ENCODE results near the gene FIBP.
"Not testable (repeated sequence)": the region's sequence is repeated elsewhere in the genome, so short reads cannot be mapped to it uniquely, and the experiment has no call there.

Gene FIBP

DNA sequence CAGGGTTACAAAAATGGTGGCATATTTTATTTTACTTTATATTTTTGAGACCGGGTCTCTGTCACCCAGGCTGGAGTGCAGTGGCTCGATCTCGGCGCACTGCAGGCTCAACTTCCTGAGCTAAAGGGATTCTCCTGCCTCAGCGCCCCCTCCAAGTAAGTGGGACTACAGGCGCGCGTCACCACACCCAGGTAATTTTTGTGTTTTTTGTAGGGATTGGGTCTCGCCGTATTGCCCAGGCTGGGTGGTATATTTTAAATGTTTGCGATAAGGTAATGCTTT lies 12.6 kb upstream of the FIBP start:
- DNase-seq (ENCODE audit: low spot score): no peak
- peak overlapping the region; percentile 70 for H3K27ac Mint-ChIP-seq
- peaks cover 7% of the 10 kb centered on the region for H3K27me3 Mint-ChIP-seq (ENCODE audit: low read depth)
- peak overlapping the region; percentile 70 for H3K4me3 Mint-ChIP-seq
- H3K4me1 Mint-ChIP-seq (ENCODE audit: low read depth): peaks cover 23% of the 10 kb centered on the region
- H3K36me3 Mint-ChIP-seq (ENCODE audit: low read depth): no peaks in the 10 kb centered on the region
- no peaks in the 10 kb centered on the region for H3K9me3 Mint-ChIP-seq

GRCh38 chr11:65900125-65900898 lies 12.0 kb upstream of the FIBP start, which contains the start of gene FOSL1:
TSS of gene FOSL1 (minus strand) at chr11:65900388. CDS start at chr11:65900339, 49 bp downstream.
- Mint-ChIP-seq H3K4me3 (peak within 1 kb of the TSS; percentile 71), H3K9me3 (no peaks in the 10 kb centered on the region), H3K36me3 (ENCODE audit: low read depth) (peaks cover 4% of the 10 kb centered on the region), H3K4me1 (ENCODE audit: low read depth) (peaks cover 23% of the 10 kb centered on the region), H3K27me3 (ENCODE audit: low read depth) (peaks cover 7% of the 10 kb centered on the region), H3K27ac (peak within 1 kb of the TSS; percentile 78)
- DNase-seq (ENCODE audit: low spot score): peak; percentile 96

DNA sequence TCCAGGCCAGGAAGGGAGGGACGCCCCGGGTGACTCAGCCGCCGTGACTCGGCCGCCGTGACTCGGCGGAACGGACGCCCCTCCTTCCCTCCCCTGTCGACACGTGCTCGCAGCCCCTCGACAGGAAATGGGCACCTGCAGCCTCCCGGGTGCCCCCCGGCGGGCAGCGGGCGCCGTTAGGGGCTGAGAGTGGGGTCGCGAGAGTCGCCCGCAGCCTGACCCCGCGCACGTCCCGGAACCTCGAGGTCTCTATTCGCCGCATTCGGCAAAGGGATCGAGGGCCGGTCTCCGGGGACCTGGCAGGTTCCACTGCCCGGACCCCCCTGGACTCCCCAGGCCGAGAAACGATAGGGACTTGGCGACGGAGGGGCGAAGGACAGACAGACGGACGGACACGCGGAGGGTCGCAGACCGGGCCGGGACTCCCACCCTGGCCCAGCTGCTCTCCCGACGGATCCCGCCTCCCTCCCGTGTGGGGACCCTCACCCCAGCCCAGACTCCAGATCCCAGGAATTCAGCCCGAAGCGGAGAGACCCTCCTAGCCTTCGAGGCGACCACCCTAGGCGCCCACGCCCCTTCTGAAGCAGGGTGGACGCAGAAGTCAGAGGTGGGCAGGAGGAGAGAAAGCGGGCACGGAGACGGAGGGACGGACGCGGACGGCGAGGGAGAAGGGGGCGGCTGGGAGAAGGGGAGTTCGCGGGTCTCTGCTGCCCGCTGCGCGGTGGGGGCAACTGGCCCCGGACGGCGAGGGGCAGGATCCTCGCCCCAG lies 11.3 kb upstream of the FIBP start:
- peak overlapping the region; percentile 71 for H3K4me3 Mint-ChIP-seq
- H3K27ac Mint-ChIP-seq: peak overlapping the region; percentile 78
- H3K4me1 Mint-ChIP-seq (ENCODE audit: low read depth): peaks cover 26% of the 10 kb centered on the region
- peak; percentile 79 for DNase-seq (ENCODE audit: low spot score)
- no peaks in the 10 kb centered on the region for H3K9me3 Mint-ChIP-seq
- peaks cover 7% of the 10 kb centered on the region for H3K27me3 Mint-ChIP-seq (ENCODE audit: low read depth)
- peaks cover 4% of the 10 kb centered on the region for H3K36me3 Mint-ChIP-seq (ENCODE audit: low read depth)

GRCh38 chr11:65898656-65899355 lies 10.5 kb upstream of the FIBP start:
- peaks cover 5% of the 10 kb centered on the region for H3K27me3 Mint-ChIP-seq (ENCODE audit: low read depth)
- H3K36me3 Mint-ChIP-seq (ENCODE audit: low read depth): peaks cover 4% of the 10 kb centered on the region
- DNase-seq (ENCODE audit: low spot score): no peak
- H3K27ac Mint-ChIP-seq: peak overlapping the region; percentile 82
- peak overlapping the region; percentile 79 for H3K4me3 Mint-ChIP-seq
- peaks cover 32% of the 10 kb centered on the region for H3K4me1 Mint-ChIP-seq (ENCODE audit: low read depth)
- no peaks in the 10 kb centered on the region for H3K9me3 Mint-ChIP-seq

- H3K27ac Mint-ChIP-seq: no peak overlapping the region
- H3K36me3 Mint-ChIP-seq (ENCODE audit: low read depth): peaks cover 4% of the 10 kb centered on the region
- H3K4me3 Mint-ChIP-seq: peak overlapping the region; percentile 34
- no peaks in the 10 kb centered on the region for H3K27me3 Mint-ChIP-seq (ENCODE audit: low read depth)
- H3K4me1 Mint-ChIP-seq (ENCODE audit: low read depth): peaks cover 38% of the 10 kb centered on the region
- no peaks in the 10 kb centered on the region for H3K9me3 Mint-ChIP-seq
- no peak for DNase-seq (ENCODE audit: low spot score)
Observed at GRCh38 chr11:65897020-65897471, 8.8 kb upstream of the FIBP start.

DNA sequence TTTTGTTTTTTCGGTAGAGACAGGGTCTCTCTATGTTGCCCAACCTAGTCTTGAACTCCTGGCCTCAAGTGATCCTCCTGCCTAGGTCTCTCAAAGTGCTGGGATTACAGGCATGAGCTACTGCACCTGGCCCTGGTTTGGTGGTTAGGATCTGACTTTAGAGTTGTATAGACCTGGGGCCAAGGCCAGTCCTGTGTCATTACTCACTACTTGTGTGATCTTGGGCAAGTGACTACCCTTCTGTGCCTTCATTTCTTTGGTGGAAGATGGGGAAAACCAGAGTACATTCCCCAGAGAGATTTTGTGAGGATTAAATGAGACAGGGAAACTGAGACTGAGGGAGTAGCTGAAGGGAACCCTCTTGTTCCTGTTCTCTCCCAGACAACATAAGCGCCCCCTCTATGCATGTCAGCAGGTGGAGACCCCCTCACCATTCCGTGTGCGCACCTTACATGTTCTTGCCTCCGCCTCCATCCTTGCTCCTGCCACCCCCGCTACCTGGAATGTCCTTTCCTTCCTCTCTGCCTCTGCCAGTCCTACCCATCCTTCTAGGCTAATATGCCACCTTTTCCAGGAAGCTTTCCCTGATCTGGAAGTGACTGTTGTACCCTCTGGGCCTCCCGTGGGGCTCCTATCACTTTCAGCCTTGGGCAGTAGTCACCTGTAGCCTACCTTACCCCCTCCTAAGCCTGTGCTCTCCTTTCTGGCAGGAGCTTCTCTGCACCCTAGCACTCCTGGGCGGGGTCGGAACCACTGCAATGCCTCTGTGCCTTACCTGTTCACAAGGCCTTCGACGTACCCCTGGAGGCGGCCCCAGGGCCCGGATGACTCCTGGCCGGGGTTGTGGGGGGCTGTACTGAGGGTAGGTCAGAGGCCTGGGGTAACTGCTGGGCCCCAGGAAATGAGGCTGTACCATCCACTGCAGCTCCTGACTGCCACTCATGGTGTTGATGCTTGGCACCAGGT lies 8.0 kb upstream of the FIBP start:
- no peak for DNase-seq (ENCODE audit: low spot score)
- H3K9me3 Mint-ChIP-seq: no peaks in the 10 kb centered on the region
- peak overlapping the region; percentile 72 for H3K27ac Mint-ChIP-seq
- H3K4me3 Mint-ChIP-seq: peak overlapping the region; percentile 17
- peaks cover 4% of the 10 kb centered on the region for H3K36me3 Mint-ChIP-seq (ENCODE audit: low read depth)
- no peaks in the 10 kb centered on the region for H3K27me3 Mint-ChIP-seq (ENCODE audit: low read depth)
- peaks cover 34% of the 10 kb centered on the region for H3K4me1 Mint-ChIP-seq (ENCODE audit: low read depth)

DNA sequence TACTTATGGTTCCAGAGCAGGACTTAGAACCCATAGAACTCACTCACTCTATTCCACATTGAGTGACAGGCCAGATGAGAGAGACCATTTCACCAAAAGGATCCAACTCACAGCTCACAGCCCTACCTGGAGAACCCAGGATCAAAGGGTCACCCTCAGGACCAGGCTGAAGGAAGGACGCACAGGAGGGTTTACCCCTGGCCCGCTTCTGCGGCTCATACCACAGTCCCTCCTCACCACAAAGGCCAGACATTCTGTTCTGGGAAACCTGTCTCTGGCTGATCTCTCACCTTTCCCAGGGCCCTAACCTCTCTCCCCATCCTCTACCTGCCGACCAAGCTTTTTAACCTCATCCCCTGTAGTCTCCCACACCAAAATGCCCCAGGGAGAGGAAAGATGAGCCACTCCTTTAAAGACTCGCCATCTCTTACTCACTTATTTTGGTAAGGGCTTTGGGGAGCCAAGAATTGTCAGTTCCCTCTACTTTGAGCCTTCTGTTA lies 7.3 kb upstream of the FIBP start:
- Mint-ChIP-seq H3K36me3 (ENCODE audit: low read depth) (peaks cover 4% of the 10 kb centered on the region), H3K27me3 (ENCODE audit: low read depth) (no peaks in the 10 kb centered on the region), H3K9me3 (no peaks in the 10 kb centered on the region), H3K4me1 (ENCODE audit: low read depth) (peaks cover 32% of the 10 kb centered on the region), H3K4me3 (peak overlapping the region; percentile 27), H3K27ac (peak overlapping the region; percentile 75)
- no peak for DNase-seq (ENCODE audit: low spot score)

DNA sequence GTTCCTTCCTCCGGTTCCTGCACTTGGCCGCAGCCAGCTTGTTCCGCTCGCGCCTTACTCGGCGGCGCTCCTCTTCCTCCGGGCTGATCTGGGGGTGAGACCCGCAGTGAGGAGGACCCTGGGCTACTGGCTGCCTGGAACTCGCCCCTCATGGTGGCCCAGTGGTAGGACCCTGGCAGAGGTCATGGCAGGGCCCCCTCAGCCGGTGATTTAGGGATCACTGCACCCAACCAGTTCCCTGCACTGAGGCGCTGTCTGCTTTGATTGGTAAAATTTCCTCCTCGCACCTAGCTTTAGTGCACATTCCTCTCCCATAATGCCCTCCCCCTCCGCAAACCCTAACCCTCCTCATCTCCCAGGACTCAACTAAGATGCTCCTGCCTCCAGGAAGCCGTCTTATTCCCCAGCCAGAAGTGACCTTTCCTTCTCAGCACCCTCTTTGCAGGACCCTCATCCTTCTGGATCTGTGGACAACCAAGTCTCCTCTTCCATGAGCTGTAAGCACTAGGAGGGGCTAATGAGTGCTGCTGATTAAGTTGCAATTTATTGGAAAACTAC lies 5.8 kb upstream of the FIBP start:
- Mint-ChIP-seq H3K36me3 (ENCODE audit: low read depth) (peaks cover 4% of the 10 kb centered on the region), H3K27me3 (ENCODE audit: low read depth) (no peaks in the 10 kb centered on the region), H3K9me3 (no peaks in the 10 kb centered on the region), H3K4me1 (ENCODE audit: low read depth) (peaks cover 43% of the 10 kb centered on the region), H3K27ac (peak overlapping the region; percentile 82), H3K4me3 (peak overlapping the region; percentile 74)
- peak; percentile 38 for DNase-seq (ENCODE audit: low spot score)

- H3K4me1 Mint-ChIP-seq (ENCODE audit: low read depth): peaks cover 48% of the 10 kb centered on the region
- peak overlapping the region; percentile 74 for H3K4me3 Mint-ChIP-seq
- H3K9me3 Mint-ChIP-seq: no peaks in the 10 kb centered on the region
- H3K27ac Mint-ChIP-seq: peak overlapping the region; percentile 82
- DNase-seq (ENCODE audit: low spot score): no peak
- no peaks in the 10 kb centered on the region for H3K27me3 Mint-ChIP-seq (ENCODE audit: low read depth)
- peaks cover 6% of the 10 kb centered on the region for H3K36me3 Mint-ChIP-seq (ENCODE audit: low read depth)
Observed at GRCh38 chr11:65892661-65893317, 4.5 kb upstream of the FIBP start.

- Mint-ChIP-seq H3K4me3 (peak overlapping the region; percentile 74), H3K36me3 (ENCODE audit: low read depth) (peaks cover 11% of the 10 kb centered on the region), H3K27ac (peak overlapping the region; percentile 80), H3K4me1 (ENCODE audit: low read depth) (peaks cover 44% of the 10 kb centered on the region)
- not testable (repeated sequence) for DNase-seq (ENCODE audit: low spot score); H3K27me3 Mint-ChIP-seq (ENCODE audit: low read depth); H3K9me3 Mint-ChIP-seq
Observed at GRCh38 chr11:65892137-65892540, 3.9 kb upstream of the FIBP start.

GRCh38 chr11:65891219-65892136 lies 3.2 kb upstream of the FIBP start:
- DNase-seq (ENCODE audit: low spot score): no peak
- Mint-ChIP-seq H3K27me3 (ENCODE audit: low read depth) (no peaks in the 10 kb centered on the region), H3K36me3 (ENCODE audit: low read depth) (peaks cover 17% of the 10 kb centered on the region), H3K4me3 (peak overlapping the region; percentile 74), H3K27ac (peak overlapping the region; percentile 80), H3K9me3 (no peaks in the 10 kb centered on the region), H3K4me1 (ENCODE audit: low read depth) (peaks cover 49% of the 10 kb centered on the region)
